EL (cell line): ENCODE measurements around the gene ZMYND12.

Source experiments
- DNase-seq: peaks from one replicate; pipeline ENCODE4 v3.0.0-alpha.2; 2016

The ZMYND12 gene

GRCh38 chr1:42434340-42434739, 21.5 kb downstream of the ZMYND12 start:
- DNase-seq = no peak

GRCh38 chr1:42433369-42433768, 22.5 kb downstream of the ZMYND12 start:
- DNase-seq = no peak

GRCh38 chr1:42432714-42433113, 23.1 kb downstream of the ZMYND12 start:
- no peak for DNase-seq

- DNase-seq = no peak
Measured at GRCh38 chr1:42431514-42431913, 24.3 kb downstream of the ZMYND12 start.

GRCh38 chr1:42430286-42431135, 25.3 kb downstream of the ZMYND12 start:
- no peak for DNase-seq

- DNase-seq = peak; percentile 39
Measured at GRCh38 chr1:42429603-42430002, 26.2 kb downstream of the ZMYND12 start.

- no peak for DNase-seq
Measured at GRCh38 chr1:42427240-42427639, 28.6 kb downstream of the ZMYND12 start.

- DNase-seq = no peak
Measured at GRCh38 chr1:42424201-42424600, 31.6 kb downstream of the ZMYND12 start.

- no peak for DNase-seq
Measured at GRCh38 chr1:42423681-42424080, 32.1 kb downstream of the ZMYND12 start.

GRCh38 chr1:42422737-42423136, 33.1 kb downstream of the ZMYND12 start:
- no peak for DNase-seq

- peak; percentile 57 for DNase-seq
Measured at GRCh38 chr1:42420911-42421585, 34.8 kb downstream of the ZMYND12 start.

GRCh38 chr1:42420121-42420520, 35.7 kb downstream of the ZMYND12 start:
- no peak for DNase-seq

- no peak for DNase-seq
Measured at GRCh38 chr1:42419126-42419821, 36.5 kb downstream of the ZMYND12 start.

- DNase-seq = no peak
Measured at GRCh38 chr1:42418516-42418915, 37.3 kb downstream of the ZMYND12 start.

- no peak for DNase-seq
Measured at GRCh38 chr1:42417166-42417565, 38.7 kb downstream of the ZMYND12 start.

- no peak for DNase-seq
Measured at GRCh38 chr1:42414551-42415496, 41.0 kb downstream of the ZMYND12 start.

GRCh38 chr1:42403880-42404400, 51.9 kb downstream of the ZMYND12 start:
- no peak for DNase-seq

GRCh38 chr1:42399315-42400100, 56.3 kb downstream of the ZMYND12 start:
- DNase-seq = no peak

- DNase-seq = no peak
Measured at GRCh38 chr1:42392967-42393848, 62.6 kb downstream of the ZMYND12 start.

GRCh38 chr1:42392255-42392654, 63.6 kb downstream of the ZMYND12 start:
- no peak for DNase-seq
